Measurements from ENCODE around the gene TMTC2.

The TMTC2 gene

DNA sequence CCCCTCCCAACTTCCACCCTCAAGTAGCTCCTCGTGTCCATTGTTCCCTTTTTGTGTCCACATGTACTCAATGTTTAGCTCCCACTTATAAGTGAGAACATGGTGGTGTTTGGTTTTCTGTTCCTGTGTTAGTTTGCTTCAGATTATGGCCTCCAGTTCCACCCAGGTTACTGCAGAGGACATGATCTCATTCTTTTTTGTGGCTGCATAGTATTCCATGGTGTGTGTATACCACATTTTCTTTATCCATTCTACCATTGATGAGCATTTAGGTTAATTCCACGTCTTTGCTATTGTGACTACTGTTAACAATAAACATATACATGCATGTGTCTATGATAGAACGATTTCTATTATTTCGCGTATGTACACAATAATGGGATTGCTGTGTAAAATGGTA lies 362.6 kb downstream of the TMTC2 start:
- TF ChIP-seq, protein P1, sequence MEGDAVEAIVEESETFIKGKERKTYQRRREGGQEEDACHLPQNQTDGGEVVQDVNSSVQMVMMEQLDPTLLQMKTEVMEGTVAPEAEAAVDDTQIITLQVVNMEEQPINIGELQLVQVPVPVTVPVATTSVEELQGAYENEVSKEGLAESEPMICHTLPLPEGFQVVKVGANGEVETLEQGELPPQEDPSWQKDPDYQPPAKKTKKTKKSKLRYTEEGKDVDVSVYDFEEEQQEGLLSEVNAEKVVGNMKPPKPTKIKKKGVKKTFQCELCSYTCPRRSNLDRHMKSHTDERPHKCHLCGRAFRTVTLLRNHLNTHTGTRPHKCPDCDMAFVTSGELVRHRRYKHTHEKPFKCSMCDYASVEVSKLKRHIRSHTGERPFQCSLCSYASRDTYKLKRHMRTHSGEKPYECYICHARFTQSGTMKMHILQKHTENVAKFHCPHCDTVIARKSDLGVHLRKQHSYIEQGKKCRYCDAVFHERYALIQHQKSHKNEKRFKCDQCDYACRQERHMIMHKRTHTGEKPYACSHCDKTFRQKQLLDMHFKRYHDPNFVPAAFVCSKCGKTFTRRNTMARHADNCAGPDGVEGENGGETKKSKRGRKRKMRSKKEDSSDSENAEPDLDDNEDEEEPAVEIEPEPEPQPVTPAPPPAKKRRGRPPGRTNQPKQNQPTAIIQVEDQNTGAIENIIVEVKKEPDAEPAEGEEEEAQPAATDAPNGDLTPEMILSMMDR (IDR thresholded peaks at IDR 0.05; ENCODE audit: poor library complexity, severe bottlenecking): no peak
- Histone ChIP-seq H3K27me3 (ENCODE audit: insufficient read depth, poor library complexity, severe bottlenecking) (no peaks in the 10 kb centered on the region), H3K36me3 (ENCODE audit: low read depth) (no peaks in the 10 kb centered on the region), H3K27ac (ENCODE audit: poor library complexity, severe bottlenecking) (no peak overlapping the region), H3K9me3 (ENCODE audit: severe bottlenecking) (no peaks in the 10 kb centered on the region), H3K4me1 (ENCODE audit: insufficient read depth, poor library complexity, severe bottlenecking) (no peaks in the 10 kb centered on the region), H3K4me3 (ENCODE audit: severe bottlenecking) (no peak overlapping the region)
- no peak for DNase-seq (ENCODE audit: low spot score)
- ATAC-seq (ENCODE audit: low read depth): no peak

DNA sequence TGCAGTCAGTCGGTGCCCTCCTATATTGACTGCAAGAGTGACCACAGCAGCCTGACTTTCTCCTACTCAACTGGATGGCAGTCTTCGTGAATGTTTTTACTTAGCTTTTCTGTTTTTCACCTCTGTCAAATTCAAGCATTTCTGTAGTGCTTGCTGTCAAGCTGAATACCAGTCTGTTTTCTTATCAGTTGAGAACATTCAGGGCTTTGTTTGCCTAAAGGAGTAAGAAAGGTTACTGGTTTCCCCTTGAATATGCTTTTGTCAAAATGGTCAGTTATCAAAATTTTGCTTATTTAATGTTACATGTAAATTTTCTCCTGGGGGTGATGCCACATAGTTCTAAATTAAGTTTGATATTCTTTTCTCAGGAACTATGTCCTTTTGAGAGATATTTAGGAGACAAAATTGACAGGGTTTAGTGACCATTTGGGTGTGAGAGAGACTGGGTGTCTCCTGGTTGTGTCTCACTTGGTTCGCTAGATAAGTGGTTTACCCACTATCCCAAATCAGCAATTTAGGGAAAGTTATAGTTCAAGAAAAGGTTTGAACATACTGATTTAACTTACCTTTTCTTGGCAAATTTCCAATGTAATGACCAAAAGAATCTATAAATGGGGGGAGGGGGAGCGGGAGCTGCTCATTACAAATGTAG lies 366.3 kb downstream of the TMTC2 start:
- DNase-seq (ENCODE audit: low spot score) (no peak), ATAC-seq (ENCODE audit: low read depth) (no peak)
- Histone ChIP-seq H3K4me1 (ENCODE audit: insufficient read depth, poor library complexity, severe bottlenecking) (no peaks in the 10 kb centered on the region), H3K36me3 (ENCODE audit: low read depth) (no peaks in the 10 kb centered on the region), H3K27me3 (ENCODE audit: insufficient read depth, poor library complexity, severe bottlenecking) (no peaks in the 10 kb centered on the region), H3K4me3 (ENCODE audit: severe bottlenecking) (no peak overlapping the region), H3K9me3 (ENCODE audit: severe bottlenecking) (no peaks in the 10 kb centered on the region), H3K27ac (ENCODE audit: poor library complexity, severe bottlenecking) (no peak overlapping the region)
- TF ChIP-seq, protein P1 (IDR thresholded peaks at IDR 0.05; ENCODE audit: poor library complexity, severe bottlenecking): no peak

DNA sequence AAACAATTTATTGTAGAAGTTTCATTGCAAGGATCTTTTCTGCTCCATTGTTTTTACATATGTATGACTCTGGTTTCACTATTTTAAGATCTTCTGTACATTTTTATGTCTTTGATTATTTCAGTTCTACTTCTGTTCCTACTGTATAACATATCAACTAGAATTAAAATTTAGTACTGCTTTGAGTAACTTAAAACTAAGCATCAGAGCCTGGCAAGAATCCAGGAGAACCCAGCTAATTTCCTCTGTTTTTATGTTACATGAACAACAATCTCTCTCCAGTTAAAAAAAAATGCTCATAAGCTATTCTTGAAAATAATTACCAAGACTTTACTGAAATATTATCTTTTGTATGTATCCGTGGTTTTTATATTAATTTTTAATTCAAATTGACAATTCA lies 370.7 kb downstream of the TMTC2 start:
- Histone ChIP-seq H3K27me3 (ENCODE audit: insufficient read depth, poor library complexity, severe bottlenecking) (no peaks in the 10 kb centered on the region), H3K9me3 (ENCODE audit: severe bottlenecking) (no peaks in the 10 kb centered on the region), H3K27ac (ENCODE audit: poor library complexity, severe bottlenecking) (no peak overlapping the region), H3K4me1 (ENCODE audit: insufficient read depth, poor library complexity, severe bottlenecking) (no peaks in the 10 kb centered on the region), H3K36me3 (ENCODE audit: low read depth) (no peaks in the 10 kb centered on the region), H3K4me3 (ENCODE audit: severe bottlenecking) (no peak overlapping the region)
- TF ChIP-seq, protein P1 (IDR thresholded peaks at IDR 0.05; ENCODE audit: poor library complexity, severe bottlenecking): no peak
- DNase-seq (ENCODE audit: low spot score) (no peak), ATAC-seq (ENCODE audit: low read depth) (no peak)

DNA sequence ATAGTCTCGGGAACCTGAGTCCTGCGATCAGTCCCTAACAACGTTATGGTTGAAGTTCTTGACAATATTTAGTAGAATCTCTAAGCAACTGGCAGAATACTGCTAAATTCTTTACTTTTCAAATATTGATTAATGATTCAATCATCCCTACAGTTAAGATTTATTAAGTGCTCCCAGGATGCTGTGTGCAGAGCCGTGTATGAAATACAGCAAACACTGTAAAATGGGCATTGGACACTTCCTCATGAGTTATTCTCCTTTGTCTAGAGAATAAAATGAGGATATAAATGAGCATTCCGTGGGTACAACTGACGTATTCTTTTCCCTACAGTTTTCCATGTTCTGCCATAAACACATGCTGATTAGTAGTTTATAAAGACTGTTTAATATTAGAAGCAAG lies 372.4 kb downstream of the TMTC2 start:
- no peak for ATAC-seq (ENCODE audit: low read depth)

DNA sequence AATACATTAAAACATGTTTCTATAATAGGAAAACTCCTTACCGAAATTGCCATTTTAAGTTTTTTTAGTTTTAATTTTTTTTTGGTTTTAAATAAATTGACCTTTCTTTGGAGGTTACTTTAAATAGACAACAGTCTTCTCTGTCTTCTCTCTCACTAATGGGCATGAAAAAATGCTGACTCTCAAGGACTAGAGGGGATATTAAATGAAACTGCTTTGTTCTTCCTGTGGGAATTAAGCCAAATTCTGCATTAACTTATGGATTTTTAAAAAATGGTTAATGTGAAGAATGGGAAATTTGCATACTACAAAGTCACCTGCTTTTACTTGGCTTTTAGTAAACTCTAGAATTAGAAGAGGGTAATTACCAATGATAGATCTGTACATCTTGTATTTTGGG lies 378.9 kb downstream of the TMTC2 start:
- Histone ChIP-seq H3K9me3 (ENCODE audit: severe bottlenecking) (no peaks in the 10 kb centered on the region), H3K27ac (ENCODE audit: poor library complexity, severe bottlenecking) (no peak overlapping the region)

More for the DNA sequence above, 372.4 kb downstream of the TMTC2 start:
- H3K27ac ChIP-seq (ENCODE audit: poor library complexity, severe bottlenecking): no peak overlapping the region
- no peaks in the 10 kb centered on the region for H3K9me3 ChIP-seq (ENCODE audit: severe bottlenecking)
- no peaks in the 10 kb centered on the region for H3K27me3 ChIP-seq (ENCODE audit: insufficient read depth, poor library complexity, severe bottlenecking)
- no peak for DNase-seq (ENCODE audit: low spot score)
- H3K4me3 ChIP-seq (ENCODE audit: severe bottlenecking): no peak overlapping the region
- TF ChIP-seq, protein P1 (IDR thresholded peaks at IDR 0.05; ENCODE audit: poor library complexity, severe bottlenecking): no peak
- no peaks in the 10 kb centered on the region for H3K36me3 ChIP-seq (ENCODE audit: low read depth)
- no peaks in the 10 kb centered on the region for H3K4me1 ChIP-seq (ENCODE audit: insufficient read depth, poor library complexity, severe bottlenecking)

More for the DNA sequence above, 378.9 kb downstream of the TMTC2 start:
- ATAC-seq (ENCODE audit: low read depth): no peak
- DNase-seq (ENCODE audit: low spot score): no peak
- Histone ChIP-seq H3K27me3 (ENCODE audit: insufficient read depth, poor library complexity, severe bottlenecking) (no peaks in the 10 kb centered on the region), H3K4me1 (ENCODE audit: insufficient read depth, poor library complexity, severe bottlenecking) (no peaks in the 10 kb centered on the region), H3K36me3 (ENCODE audit: low read depth) (no peaks in the 10 kb centered on the region), H3K4me3 (ENCODE audit: severe bottlenecking) (no peak overlapping the region)
- TF ChIP-seq, protein P1 (IDR thresholded peaks at IDR 0.05; ENCODE audit: poor library complexity, severe bottlenecking): no peak
